SIG-M5 treated with dmso at 0.1 percent for 504 hours (cell line): ENCODE results near the gene TMEM106B.

Source experiments
- DNase-seq: peaks from one replicate; lab custom pipeline; 2025; ENCODE audit not compliant: unreplicated experiment; lab: John Stamatoyannopoulos, UW

TMEM106B gene

GRCh38 chr7:12226756-12227155 lies 15.7 kb downstream of the TMEM106B start:
- DNase-seq: no peak

- DNase-seq: no peak
Measured at GRCh38 chr7:12228024-12228423, 16.9 kb downstream of the TMEM106B start.

GRCh38 chr7:12229046-12229445 lies 18.0 kb downstream of the TMEM106B start:
- no peak for DNase-seq

- no peak for DNase-seq
Measured at GRCh38 chr7:12231097-12231496, 20.0 kb downstream of the TMEM106B start.

GRCh38 chr7:12233175-12233574 lies 22.1 kb downstream of the TMEM106B start:
- no peak for DNase-seq

GRCh38 chr7:12234334-12234865 lies 23.3 kb downstream of the TMEM106B start:
- DNase-seq: no peak

GRCh38 chr7:12235970-12236369 lies 24.9 kb downstream of the TMEM106B start:
- DNase-seq: no peak

GRCh38 chr7:12237007-12237406 lies 25.9 kb downstream of the TMEM106B start:
- DNase-seq: no peak

GRCh38 chr7:12239806-12240205 lies 28.7 kb downstream of the TMEM106B start:
- DNase-seq: peak; percentile 18

- DNase-seq: peak; percentile 15
Measured at GRCh38 chr7:12244129-12244528, 33.0 kb downstream of the TMEM106B start.

- no peak for DNase-seq
Measured at GRCh38 chr7:12244694-12245093, 33.6 kb downstream of the TMEM106B start.

- no peak for DNase-seq
Measured at GRCh38 chr7:12249706-12250105, 38.6 kb downstream of the TMEM106B start.

GRCh38 chr7:12250232-12250631 lies 39.1 kb downstream of the TMEM106B start:
- DNase-seq: no peak

- no peak for DNase-seq
Measured at GRCh38 chr7:12256090-12256489, 45.0 kb downstream of the TMEM106B start.

- peak; percentile 81 for DNase-seq
Measured at GRCh38 chr7:12257582-12257981, 46.5 kb downstream of the TMEM106B start.

GRCh38 chr7:12258074-12258473 lies 47.0 kb downstream of the TMEM106B start:
- DNase-seq: no peak

GRCh38 chr7:12267542-12267941 lies 56.4 kb downstream of the TMEM106B start:
- no peak for DNase-seq

- DNase-seq: no peak
Measured at GRCh38 chr7:12269100-12269895, 58.2 kb downstream of the TMEM106B start.

- DNase-seq: no peak
Measured at GRCh38 chr7:12281038-12281437, 69.9 kb downstream of the TMEM106B start.

- DNase-seq: no peak
Measured at GRCh38 chr7:12287901-12288300, 76.8 kb downstream of the TMEM106B start.

- no peak for DNase-seq
Measured at GRCh38 chr7:12289996-12290395, 78.9 kb downstream of the TMEM106B start.

GRCh38 chr7:12290761-12291160 lies 79.7 kb downstream of the TMEM106B start:
- DNase-seq: no peak

GRCh38 chr7:12291870-12292269 lies 80.8 kb downstream of the TMEM106B start:
- DNase-seq: no peak
